ENCODE results near the gene IL36RN. TPM values are rescaled to one million over a fixed set of nuclear protein-coding genes. Genes with fewer than 3 reads are reported as not detected.
A peak's percentile ranks its signal among the peaks of the same experiment; 100 is the strongest.
"Not testable (repeated sequence)": the region's sequence is repeated elsewhere in the genome, so short reads cannot be mapped to it uniquely, and the experiment has no call there.

Gene IL36RN
- total RNA-seq, 1 donor from 2014 or later = not detected

DNA sequence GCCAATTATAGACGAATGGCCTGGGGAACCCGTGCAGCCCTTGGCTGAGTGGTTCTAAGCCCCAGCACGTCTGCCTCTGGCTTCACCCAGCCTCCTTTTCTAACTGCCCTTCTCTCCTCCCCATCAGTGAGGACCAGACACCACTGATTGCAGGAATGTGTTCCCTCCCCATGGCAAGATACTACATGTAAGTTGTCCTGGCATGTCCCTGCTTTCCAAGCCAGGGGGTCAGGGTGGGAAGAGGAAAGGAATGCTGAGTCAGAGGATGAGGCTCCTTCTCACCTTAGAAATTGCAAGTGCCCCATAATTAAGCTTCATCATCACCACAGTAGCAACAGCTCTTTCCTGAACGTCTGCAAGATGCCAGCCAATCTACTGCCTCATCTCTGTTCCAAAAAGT lies 13.6 kb downstream of the IL36RN start:
- DNase-seq (ENCODE audit: low read depth) = no peak

DNA sequence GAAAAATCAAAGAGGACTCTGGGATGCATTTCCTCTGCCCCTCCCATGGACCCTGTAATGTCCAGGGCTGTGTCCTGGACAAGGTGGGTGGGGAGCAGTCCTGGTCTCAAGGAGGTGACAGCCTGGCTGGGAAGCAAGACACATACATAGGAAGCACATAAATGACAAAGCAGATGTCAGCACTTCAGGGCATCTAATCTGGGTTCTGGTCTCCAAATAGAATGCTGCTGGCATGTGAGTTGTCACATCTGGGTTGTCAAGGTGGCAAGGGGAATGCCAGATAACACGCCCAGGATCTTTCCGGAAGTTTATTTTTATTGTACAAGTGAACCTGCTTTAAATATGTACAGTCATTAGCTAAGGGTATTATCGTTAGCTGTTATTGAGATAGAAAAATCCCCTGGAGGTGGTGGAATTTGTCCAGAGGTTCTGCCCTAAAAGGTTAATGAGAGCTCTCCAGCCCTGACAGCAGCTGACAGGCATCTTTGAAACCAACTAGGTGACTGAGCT lies 14.4 kb downstream of the IL36RN start:
- DNase-seq (ENCODE audit: low read depth) = no peak

DNA sequence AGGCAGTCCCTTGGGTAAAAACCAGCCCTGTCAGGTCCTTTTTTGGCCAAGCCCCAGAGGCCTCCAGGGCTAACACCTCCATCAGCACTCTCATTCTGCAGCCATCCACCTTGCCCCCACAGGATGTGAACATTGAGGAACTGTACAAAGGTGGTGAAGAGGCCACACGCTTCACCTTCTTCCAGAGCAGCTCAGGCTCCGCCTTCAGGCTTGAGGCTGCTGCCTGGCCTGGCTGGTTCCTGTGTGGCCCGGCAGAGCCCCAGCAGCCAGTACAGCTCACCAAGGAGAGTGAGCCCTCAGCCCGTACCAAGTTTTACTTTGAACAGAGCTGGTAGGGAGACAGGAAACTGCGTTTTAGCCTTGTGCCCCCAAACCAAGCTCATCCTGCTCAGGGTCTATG lies 16.0 kb downstream of the IL36RN start:
- no peak for DNase-seq (ENCODE audit: low read depth)

DNA sequence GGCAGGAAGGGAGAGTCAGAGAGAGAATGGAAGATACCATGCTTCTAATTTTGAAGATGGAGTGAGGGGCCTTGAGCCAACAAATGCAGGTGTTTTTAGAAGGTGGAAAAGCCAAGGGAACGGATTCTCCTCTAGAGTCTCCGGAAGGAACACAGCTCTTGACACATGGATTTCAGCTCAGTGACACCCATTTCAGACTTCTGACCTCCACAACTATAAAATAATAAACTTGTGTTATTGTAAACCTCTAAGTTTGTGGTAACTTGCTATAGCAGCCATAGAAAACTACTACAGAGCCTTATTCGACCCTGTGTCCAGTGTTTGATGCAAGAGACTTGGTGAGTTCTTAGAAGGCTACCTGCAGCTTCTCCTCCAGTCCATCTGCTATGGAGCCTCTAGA lies 16.6 kb downstream of the IL36RN start:
- no peak for DNase-seq (ENCODE audit: low read depth)

DNA sequence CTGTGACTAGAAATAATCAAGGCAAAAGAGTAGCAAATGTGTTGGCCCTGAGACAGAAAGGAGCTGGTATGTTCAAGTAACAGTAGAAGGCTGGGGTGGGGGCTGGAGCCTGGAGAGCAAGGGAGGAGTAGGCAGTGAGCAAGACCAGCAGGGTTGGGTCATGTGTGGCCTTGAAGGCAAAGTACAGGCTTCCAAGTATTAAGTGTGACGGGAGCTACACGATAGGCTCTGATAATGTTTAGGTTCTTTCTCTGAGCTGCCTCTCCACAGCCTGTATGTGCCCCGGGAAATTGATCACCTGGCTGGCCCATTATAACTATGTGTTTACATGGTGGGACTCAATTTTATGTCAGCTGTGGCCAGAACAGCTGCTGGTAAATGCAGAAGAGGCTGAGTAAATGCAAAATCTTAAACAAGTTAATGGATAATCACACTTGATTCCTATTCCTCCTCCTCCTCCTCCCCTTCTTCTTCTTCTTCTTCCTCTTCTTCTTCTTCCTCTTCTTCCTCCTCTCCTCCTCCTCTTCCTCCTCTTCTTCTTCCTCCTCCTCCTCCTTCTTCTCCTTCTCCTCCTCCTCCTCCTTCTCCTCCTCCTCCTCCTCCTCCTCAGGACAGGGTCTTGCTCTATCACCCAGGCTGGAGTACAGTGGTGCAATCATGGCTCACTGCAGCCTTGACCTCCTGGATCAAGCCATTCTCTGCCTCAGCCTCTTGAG lies 18.1 kb downstream of the IL36RN start:
- DNase-seq (ENCODE audit: low read depth) = no peak

DNA sequence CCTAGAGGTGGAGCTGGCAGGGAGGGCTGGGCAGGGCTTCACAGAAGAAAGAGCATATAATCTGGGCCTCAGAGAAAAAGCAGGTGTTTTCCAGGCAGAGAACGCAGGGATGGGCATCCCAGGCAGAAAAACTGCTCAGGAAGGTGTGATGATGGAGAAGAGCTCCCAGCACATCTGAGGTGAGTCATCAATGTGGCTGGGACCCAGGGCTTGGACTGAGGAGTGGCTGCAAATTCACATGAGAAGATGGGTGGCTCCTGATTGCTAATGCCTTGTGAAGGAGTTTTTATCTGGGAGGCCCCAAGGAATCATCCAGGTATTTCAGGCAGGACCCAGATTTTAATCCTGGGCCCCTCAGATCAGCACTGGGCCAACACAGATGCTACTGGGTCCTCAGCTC lies 18.9 kb downstream of the IL36RN start:
- DNase-seq (ENCODE audit: low read depth) = peak; percentile 18

DNA sequence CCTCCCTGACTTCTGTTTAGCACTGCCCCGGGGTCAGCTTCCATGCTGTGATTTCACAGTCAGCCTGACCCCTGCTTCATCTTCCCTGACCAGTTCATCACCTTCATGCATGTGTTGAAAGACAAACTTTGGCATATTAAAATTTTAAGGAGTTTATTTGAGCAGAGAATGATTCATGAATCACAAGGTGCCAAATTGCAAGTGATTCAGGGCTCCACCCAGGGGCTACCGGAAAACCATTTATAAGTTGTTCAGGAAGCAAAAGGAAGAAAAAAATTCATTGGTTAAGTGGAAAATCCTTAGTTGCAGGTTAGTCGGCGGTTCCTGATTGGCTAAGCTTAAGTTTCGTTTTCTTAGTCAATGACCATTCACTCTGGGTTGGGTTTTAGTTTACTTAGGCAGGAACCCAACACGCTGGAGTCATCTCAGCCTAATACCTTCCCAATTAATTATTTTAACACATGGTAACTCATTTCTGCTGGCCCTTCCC lies 19.4 kb downstream of the IL36RN start:
- DNase-seq (ENCODE audit: low read depth) = peak; percentile 36

DNA sequence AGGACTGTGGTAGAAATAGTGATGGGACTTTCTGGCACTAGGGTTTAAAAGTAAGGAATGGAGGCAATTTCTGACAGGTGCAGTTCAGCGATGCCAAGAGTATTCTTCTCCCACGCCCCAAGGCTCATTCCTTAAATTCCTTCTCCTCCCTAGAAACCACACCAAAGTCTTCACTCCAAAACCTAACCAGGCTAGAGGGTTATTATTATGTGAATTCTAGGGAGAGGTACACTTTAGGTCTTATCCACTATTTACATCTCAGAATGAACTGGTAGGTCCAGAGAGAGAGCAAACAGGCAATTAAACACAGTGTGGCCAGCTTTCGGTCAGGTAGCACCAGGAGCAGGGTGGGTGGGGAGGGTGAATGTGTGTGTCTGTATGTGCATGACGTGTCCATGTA lies 20.1 kb downstream of the IL36RN start:
- peak; percentile 86 for DNase-seq (ENCODE audit: low read depth)

DNA sequence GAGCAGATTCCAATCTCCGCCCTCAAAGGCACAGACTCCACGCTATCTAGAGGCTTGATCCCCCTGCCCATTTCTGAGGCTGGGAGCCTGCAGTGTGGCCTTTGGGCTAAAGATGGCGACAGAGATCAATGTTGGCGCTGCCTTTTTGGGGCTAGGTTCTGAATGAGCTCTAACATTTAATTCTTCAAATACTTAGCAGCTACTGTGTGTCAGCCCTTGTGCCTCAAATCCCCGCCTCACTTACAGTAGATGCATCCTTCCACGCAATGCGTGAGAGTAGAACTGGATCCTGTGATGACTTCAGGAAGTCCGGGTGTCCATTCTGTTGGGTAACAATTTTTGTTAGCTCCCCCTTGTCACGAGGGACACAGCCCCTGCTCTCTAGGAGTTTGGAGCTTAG lies 21.1 kb downstream of the IL36RN start:
- DNase-seq (ENCODE audit: low read depth) = peak; percentile 49

DNA sequence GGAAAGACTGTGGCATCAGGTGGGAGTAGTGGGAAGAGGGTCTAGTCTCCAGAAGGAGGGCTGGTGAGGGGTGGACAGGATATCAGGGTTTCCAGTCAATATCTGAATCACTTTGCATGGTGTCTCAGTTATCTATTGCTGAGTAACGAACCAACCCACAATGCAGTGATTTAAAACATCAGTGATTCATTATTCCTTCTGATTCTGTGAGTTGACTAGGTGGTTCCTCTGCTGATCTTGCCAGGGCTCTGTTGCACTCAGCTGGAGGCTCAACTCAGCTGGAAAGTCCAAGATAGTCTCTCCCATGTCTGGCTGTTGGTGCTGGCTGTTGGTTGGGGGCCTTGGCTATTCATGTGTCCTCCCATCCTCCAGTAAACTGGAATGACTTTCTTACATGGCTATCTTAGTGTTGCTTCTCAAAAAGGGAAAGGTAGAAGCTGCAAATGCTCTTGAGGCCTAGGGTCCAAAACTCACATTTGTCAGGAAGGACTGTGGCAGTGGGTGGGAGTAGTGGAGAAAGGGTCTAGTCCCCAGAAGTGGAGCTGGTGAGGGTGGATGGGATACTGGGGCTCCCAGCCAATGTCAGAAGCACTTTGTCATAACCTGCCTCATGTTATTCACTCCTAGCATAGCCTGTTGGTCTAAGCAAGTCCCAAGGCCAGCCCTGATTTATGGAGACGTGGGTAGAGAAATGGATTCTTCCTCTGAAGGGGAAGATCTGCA lies 22.7 kb downstream of the IL36RN start:
- no peak for DNase-seq (ENCODE audit: low read depth)

DNA sequence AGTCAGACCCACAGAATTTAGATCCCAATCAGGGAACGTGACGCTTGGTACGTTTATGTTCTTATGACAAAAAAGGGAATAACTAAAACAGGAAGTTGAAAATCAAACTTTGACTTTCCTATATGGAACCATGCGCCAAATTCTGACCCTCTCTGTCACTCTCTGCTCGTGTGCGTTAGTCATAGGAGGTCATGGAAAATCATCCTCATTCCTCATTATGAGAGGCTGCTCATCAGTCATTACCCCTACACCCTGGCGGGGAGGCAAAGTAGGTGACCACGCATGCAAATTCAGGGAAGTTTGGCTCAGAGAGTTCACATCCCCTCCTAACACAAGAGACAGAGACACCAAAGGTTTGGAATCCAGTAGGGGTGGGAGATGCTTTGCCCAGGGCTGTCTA lies 24.3 kb downstream of the IL36RN start:
- no peak for DNase-seq (ENCODE audit: low read depth)

DNA sequence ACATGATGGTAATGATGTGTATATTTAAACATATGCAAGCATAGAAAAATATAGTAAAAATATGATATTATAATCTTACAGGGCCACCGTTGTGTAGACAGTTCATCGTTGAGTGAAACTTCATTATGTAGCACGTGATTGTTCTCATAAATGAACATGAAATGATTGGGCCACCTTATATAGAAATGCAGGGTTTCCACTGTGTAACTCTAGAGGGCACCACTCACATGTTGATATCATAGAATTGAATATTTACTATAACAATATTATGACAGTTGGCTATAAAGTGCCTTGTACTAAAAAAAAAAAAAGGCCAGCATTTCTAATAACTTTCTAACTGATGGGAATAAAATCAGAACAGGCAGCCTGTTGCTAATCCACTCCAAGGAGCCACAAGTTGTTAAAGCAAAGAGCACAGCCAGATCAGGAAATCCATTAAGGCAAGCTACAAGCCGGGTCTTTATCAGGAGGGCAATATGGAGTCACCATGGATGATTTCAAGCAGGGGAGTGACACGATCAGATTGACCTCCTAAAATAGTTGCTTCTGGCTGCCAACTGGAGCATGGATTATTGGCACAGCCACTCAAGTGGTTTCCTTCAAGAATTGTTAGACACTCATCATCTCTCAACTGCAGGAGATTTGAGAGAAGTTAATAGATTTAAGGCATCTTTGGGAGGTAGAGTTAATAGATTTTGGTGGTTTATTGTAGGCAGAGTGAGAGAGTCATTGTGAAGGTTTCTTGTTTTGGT lies 25.4 kb downstream of the IL36RN start:
- no peak for DNase-seq (ENCODE audit: low read depth)

DNA sequence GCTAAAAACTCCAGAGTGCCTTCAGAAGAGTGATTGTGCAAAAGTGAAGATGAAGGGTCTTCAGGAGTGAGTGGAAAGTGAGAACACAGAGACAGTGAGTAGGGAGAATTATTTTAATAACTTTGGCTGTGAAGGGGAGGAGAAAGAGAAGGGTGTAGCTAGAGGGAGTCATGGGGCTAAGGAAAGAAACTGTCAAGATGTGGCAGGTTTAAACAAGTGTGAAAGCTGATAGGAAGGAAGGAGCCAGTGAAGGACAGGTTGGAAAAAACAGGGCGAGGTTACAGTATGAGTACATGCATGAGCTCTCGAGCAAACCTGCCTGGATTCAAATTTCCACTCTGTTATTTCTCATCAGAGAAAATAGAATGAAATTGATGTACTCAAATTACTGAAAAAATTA lies 26.5 kb downstream of the IL36RN start:
- DNase-seq (ENCODE audit: low read depth) = no peak

DNA sequence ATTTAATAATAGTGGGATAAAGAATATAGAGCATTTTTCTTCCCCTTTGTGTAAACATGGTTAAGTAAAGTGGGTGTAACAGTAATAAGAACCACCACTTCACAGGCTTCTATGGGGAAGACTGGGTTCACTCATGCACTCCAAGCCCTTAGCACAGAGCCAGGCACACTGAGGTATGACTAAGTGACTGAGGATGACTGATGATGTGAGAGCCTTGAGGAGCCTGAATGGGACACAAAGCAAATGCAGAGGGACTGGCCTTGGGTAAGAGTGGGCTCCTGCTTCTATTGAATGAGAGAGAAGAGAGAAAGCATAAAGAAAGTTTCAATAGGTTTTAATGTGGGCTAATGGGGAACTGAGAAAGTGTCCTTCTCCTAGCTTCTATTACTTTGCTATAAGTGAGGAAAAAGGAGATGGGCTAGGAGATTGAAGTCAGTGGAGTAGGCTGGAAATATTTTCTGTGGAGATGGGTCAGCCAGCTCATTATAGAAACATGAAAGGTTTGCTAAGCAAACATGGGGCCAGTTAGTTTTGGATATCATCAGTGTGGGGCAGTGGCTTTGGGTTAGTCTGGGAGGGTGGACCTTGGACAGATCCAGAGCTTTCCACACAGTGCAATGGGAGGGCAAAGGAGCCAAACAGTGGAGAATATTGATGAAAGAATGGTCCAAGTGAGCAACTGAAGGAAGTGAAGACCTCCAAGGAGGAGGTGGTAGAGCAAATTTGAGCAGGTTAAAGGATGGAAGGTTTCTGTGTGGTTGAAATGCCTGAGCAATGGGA lies 29.4 kb downstream of the IL36RN start:
- DNase-seq (ENCODE audit: low read depth) = no peak

DNA sequence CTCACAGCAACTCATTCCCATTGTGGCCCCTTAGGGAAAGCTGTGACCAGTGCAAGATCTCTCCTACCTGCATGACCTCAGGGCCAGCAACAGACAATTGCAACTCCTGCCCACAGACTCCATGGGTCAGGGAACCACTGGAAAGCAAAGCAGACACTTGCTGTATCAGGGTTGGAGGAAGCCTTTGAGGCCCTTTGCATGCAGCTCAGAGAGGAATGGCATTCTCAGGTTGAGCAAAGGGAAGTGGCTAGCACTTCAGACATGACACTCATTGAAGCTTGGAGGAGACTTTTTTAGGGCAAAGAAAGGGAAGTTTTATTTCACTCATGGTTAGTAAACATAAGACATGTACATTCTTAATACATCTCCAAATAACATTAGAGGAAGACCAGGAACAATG lies 30.9 kb downstream of the IL36RN start:
- DNase-seq (ENCODE audit: low read depth) = no peak

DNA sequence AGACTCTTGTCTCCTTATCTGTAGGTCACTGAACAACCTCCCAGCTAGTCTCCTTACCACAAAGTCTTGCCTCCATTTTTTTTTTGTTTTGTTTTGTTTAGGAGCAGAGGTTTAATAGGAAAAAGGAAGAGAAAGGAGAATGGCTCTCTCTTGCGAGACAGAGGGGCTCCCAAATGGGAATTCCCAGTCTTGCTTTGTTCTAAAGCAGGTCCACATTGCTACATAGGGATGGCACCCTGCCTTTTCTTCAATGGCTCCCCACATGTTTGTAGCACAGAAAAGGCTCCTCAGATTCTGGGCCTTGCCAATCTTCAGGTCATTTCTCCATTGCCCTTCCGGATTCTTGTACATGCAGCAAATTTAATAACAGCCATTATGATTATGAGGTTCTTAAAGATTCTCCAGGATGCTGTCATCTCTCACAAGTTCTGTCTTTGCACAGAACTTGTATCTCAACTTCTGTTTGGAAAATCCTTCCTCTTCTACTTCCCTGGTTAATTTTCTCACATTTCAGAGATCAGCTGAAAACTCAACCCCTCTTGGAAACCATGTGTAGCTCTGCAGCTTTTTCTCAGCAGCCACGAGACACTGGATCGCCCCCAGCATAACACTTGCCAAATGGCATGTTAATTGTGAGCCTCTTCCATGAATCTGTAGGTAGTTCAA lies 32.4 kb downstream of the IL36RN start:
- no peak for DNase-seq (ENCODE audit: low read depth)

DNA sequence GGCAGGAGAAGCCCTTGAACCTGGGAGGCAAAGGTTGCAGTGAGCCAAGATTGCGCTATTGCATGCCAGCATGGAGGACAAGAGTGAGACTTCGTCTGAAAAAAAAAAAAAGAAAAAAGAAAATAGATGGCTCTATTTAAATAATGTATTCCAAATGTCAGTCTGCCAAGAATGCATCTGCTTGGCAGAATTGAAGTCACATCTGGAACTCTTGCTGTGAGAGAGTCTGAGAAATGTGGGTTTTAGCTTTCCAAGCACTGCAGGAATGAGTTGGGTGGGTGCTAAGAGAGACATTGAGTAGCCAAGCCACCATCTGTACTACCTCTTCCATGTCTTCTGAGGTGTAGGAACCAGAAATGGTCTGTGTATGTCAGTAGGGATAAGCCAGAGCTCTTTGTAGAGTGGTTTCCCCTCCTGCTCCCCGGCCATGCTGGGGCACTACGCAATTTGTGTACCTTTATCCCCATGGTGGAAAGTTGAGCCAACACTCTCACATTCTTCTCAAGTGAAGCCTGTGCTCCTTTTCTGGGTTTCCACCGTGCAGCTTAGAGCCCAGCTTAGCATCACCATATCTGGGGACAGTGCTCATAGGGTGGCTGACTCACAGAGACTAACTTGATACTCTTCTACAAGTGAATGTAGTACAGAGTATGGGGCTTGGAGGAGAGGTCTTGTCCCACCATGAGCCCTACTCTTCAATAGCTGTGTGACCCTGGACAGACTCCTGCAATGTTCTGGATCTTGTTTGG lies 34.0 kb downstream of the IL36RN start:
- no peak for DNase-seq (ENCODE audit: low read depth)

DNA sequence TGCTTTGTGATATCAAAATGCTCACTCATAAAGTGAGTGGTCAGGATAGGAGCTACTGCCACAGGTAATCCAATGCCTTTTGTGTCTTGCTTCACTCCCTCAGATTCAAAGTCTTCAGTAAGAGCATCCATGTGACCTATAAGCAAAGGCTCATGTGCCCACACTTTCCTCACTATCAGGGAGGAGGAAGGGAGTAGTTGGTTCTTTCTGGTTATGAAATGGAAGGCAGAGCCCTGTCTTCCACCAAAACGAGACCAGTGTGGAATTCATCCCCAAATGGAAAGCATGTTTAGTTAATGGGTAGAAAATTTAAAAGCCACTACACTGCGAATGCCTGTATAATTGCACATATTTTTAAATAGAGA lies 34.6 kb downstream of the IL36RN start:
- DNase-seq (ENCODE audit: low read depth) = no peak

DNA sequence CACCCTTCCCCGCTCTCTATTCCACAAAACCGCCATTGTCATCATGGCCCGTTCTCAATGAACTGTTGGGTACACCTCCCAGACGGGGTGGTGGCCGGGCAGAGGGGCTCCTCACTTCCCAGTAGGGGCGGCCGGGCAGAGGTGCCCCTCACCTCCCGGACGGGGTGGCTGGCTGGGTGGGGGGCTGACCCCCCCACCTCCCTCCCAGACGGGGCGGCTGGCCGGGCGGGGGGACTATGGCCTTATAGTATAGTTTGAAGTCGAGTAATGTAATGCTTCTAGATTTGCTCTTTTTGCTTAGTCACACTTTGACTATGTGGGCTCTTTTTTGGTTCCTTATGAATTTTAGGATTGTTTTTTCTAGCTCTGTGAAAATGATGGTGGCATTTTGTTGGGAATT lies 37.3 kb downstream of the IL36RN start:
- not testable (repeated sequence) for DNase-seq (ENCODE audit: low read depth)
